ENCODE data around the gene COL25A1.

The COL25A1 gene

DNA sequence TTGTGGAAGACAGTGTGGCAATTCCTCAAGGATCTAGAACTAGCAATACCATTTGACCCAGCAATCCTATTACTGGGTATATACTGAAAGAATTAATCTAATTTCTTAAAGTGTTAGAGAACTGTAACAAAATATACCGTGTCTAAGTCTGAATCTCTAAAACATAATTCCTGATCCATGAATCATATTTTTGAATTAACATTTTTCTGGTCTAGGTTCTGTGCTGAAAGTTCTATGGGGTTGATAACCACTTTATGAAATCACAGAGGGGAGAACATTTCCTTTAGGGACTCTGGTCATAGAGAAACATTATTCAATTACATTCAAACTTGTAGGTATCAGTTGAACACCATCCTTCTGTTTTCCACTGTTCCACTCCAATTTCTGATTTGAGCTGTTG, 447.7 kb downstream of the COL25A1 start:
- CTCF ChIA-PET, result interaction anchor here (1.3 to 1.6 kb wide), 2 partner anchors 22 to 551 kb away, joined by 3 to 4 read pairs; no protein-coding TSS in a partner anchor
- POLR2A ChIA-PET, result no interaction called here

DNA sequence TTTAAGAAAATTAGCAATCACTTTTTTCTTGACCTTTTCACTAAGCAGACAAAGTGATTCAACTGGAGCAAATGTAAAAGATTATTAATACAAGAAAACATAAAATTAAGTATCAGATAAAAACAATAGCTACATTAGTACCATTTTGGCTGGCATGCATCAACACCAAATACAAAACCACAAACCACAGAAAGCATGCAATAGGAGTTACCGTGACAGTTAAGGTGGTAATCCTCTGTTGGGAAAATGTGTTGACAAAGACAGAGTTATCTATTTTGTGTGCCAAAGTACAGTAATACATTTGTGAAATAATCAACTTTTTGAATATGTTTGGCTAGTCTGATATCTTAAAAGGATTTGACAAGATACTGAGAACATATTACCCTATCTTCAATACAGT, 449.8 kb downstream of the COL25A1 start:
- DNase-seq, result peak in 2 of 3 donors; percentile 21 to 36
- no CpG with 5 or more reads among the region's 1 CpG for WGBS (ENCODE audit: insufficient coverage)
- Histone ChIP-seq H3K4me1 (ENCODE audit: control extremely low read depth in 1 of 4, control insufficient read depth in 4 of 4, insufficient read depth in 4 of 4, low read length in 3 of 4) (peaks cover 4 to 26% (median 10%) of the 10 kb centered on the region in 4 experiments), H3K27ac (ENCODE audit: insufficient read depth in 1 of 2, low read depth in 1 of 2, low read length in 2 of 2, poor library complexity in 1 of 2, severe bottlenecking in 2 of 2) (no peak overlapping the region), H3K4me3 (ENCODE audit: control insufficient read depth in 1 of 7, extremely low read depth in 1 of 7, insufficient read depth in 4 of 7, low read depth in 2 of 7, low read length in 6 of 7) (no peak overlapping the region), H3K27me3 (replicated peaks in 2 of 5; ENCODE audit: control insufficient read depth in 4 of 5, insufficient read depth in 5 of 5, low read length in 4 of 5) (no peaks in the 10 kb centered on the region), H3K36me3 (ENCODE audit: control insufficient read depth in 4 of 4, insufficient read depth in 4 of 4, low read length in 3 of 4) (no peaks in the 10 kb centered on the region), H3K9me3 (ENCODE audit: control extremely low read depth in 1 of 5, control insufficient read depth in 4 of 5, insufficient read depth in 2 of 5, low read depth in 1 of 5, low read length in 4 of 5) (no peaks in the 10 kb centered on the region)
- ChIA-PET CTCF (interaction anchor here (0.8 kb wide), 1 partner anchor 16 kb away, joined by 3 read pairs; no protein-coding TSS in a partner anchor), POLR2A (no interaction called here)

More for the DNA sequence above, 447.7 kb downstream of the COL25A1 start:
- Histone ChIP-seq H3K4me1 (ENCODE audit: control extremely low read depth in 1 of 4, control insufficient read depth in 4 of 4, insufficient read depth in 4 of 4, low read length in 3 of 4) (peaks cover under 1 to 18% (median 6%) of the 10 kb centered on the region in 4 experiments), H3K36me3 (ENCODE audit: control insufficient read depth in 4 of 4, insufficient read depth in 4 of 4, low read length in 3 of 4) (no peaks in the 10 kb centered on the region), H3K27me3 (replicated peaks in 2 of 5; ENCODE audit: control insufficient read depth in 4 of 5, insufficient read depth in 5 of 5, low read length in 4 of 5) (no peaks in the 10 kb centered on the region), H3K4me3 (ENCODE audit: control insufficient read depth in 1 of 7, extremely low read depth in 1 of 7, insufficient read depth in 4 of 7, low read depth in 2 of 7, low read length in 6 of 7) (no peak overlapping the region), H3K9me3 (ENCODE audit: control extremely low read depth in 1 of 5, control insufficient read depth in 4 of 5, insufficient read depth in 2 of 5, low read depth in 1 of 5, low read length in 4 of 5) (no peaks in the 10 kb centered on the region), H3K27ac (ENCODE audit: insufficient read depth in 1 of 2, low read depth in 1 of 2, low read length in 2 of 2, poor library complexity in 1 of 2, severe bottlenecking in 2 of 2) (no peak overlapping the region)
- WGBS (ENCODE audit: insufficient coverage), result no CpG with 5 or more reads among the region's 1 CpG
- no peak for DNase-seq

DNA sequence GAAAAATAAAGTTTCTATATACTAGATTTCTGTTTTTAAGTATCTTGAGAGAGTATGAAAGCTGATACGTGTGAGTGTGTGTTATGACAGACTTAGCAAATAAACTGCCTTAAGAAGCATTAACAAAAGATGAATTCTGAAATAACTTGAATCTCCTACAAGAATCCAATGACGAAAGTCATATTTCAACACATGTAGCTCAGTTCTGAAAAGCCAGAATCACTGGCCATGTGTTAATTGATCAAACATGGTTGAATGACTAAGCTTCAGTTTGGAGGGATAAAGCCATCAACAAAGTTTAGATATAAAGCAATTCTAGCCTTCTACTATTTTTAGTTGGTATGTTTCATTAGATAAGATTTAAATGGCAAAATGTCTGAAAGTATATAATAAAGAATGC, 451.1 kb downstream of the COL25A1 start:
- no peaks in the 10 kb centered on the region for H3K36me3 ChIP-seq (ENCODE audit: control insufficient read depth in 4 of 4, insufficient read depth in 4 of 4, low read length in 3 of 4)
- no peaks in the 10 kb centered on the region for H3K27me3 ChIP-seq (replicated peaks in 2 of 5; ENCODE audit: control insufficient read depth in 4 of 5, insufficient read depth in 5 of 5, low read length in 4 of 5)
- H3K4me3 ChIP-seq (ENCODE audit: control insufficient read depth in 1 of 7, extremely low read depth in 1 of 7, insufficient read depth in 4 of 7, low read depth in 2 of 7, low read length in 6 of 7), result no peak overlapping the region
- H3K27ac ChIP-seq (ENCODE audit: insufficient read depth in 1 of 2, low read depth in 1 of 2, low read length in 2 of 2, poor library complexity in 1 of 2, severe bottlenecking in 2 of 2), result no peak overlapping the region
- POLR2A ChIA-PET, result no interaction called here
- H3K9me3 ChIP-seq (ENCODE audit: control extremely low read depth in 1 of 5, control insufficient read depth in 4 of 5, insufficient read depth in 2 of 5, low read depth in 1 of 5, low read length in 4 of 5), result no peaks in the 10 kb centered on the region
- no peak for DNase-seq
- WGBS (ENCODE audit: insufficient coverage), result no CpG with 5 or more reads among the region's 2 CpGs
- H3K4me1 ChIP-seq (ENCODE audit: control extremely low read depth in 1 of 4, control insufficient read depth in 4 of 4, insufficient read depth in 4 of 4, low read length in 3 of 4), result peaks cover 4 to 26% (median 10%) of the 10 kb centered on the region in 4 experiments
- CTCF ChIA-PET, result no interaction called here

DNA sequence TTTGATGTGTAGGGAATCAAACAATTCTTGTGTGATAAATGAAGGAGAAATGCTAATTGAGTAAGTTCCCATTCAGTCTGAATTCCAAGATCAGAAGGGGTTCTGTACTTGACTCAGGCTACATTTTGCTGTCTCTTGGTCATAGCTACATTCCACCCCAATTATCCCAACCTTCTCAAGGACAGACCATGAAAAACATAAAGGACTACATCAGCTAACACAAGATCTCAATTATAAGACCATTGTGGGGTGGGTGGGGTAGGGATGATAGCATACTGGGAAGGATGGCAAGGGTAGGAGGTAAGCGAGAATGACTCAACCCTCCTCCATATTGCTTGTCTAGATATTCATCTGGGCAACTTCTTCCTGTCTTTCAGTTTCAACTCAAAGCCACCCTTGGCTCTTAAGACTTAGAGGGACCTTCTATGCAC, 452.2 kb downstream of the COL25A1 start:
- CTCF ChIA-PET, result no interaction called here
- Histone ChIP-seq H3K36me3 (ENCODE audit: control insufficient read depth in 4 of 4, insufficient read depth in 4 of 4, low read length in 3 of 4) (no peaks in the 10 kb centered on the region), H3K9me3 (ENCODE audit: control extremely low read depth in 1 of 5, control insufficient read depth in 4 of 5, insufficient read depth in 2 of 5, low read depth in 1 of 5, low read length in 4 of 5) (no peaks in the 10 kb centered on the region), H3K27me3 (replicated peaks in 2 of 5; ENCODE audit: control insufficient read depth in 4 of 5, insufficient read depth in 5 of 5, low read length in 4 of 5) (no peaks in the 10 kb centered on the region), H3K4me3 (ENCODE audit: control insufficient read depth in 1 of 7, extremely low read depth in 1 of 7, insufficient read depth in 4 of 7, low read depth in 2 of 7, low read length in 6 of 7) (no peak overlapping the region), H3K27ac (ENCODE audit: insufficient read depth in 1 of 2, low read depth in 1 of 2, low read length in 2 of 2, poor library complexity in 1 of 2, severe bottlenecking in 2 of 2) (no peak overlapping the region), H3K4me1 (ENCODE audit: control extremely low read depth in 1 of 4, control insufficient read depth in 4 of 4, insufficient read depth in 4 of 4, low read length in 3 of 4) (peaks cover 4 to 26% (median 10%) of the 10 kb centered on the region in 4 experiments)
- DNase-seq, result peak in 1 of 3 donors; percentile 35
- POLR2A ChIA-PET, result no interaction called here
- WGBS (ENCODE audit: insufficient coverage), result 100% methylated on average over 1 of the region's 1 CpG

DNA sequence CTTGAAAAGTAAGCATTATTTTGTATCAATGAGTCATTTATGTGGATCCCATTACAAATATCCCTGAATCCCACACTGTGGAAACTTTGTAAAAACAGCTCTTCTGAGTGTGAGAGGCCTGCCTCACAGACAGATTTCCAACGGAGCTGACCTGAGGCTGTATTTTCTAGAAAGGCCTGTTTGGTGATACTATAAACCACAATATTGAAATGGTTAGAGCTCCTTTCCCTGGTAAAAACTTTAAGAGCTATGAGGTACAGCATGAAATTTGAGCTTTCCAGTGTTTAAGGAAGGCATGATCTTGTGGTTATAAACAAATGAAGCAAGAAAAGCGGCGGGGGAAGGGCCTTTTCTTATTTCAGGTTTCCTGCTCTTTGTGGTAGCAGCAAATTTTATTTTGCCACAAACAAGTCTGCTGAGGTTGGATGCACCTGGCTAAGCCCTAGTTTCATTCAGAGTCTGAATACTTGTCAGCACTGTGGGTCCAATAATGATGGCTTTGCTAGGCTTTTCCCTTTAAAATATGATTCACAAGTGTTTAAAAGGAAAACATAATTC, 452.8 kb downstream of the COL25A1 start:
- Histone ChIP-seq H3K4me1 (ENCODE audit: control extremely low read depth in 1 of 4, control insufficient read depth in 4 of 4, insufficient read depth in 4 of 4, low read length in 3 of 4) (peaks cover 4 to 26% (median 10%) of the 10 kb centered on the region in 4 experiments), H3K36me3 (ENCODE audit: control insufficient read depth in 4 of 4, insufficient read depth in 4 of 4, low read length in 3 of 4) (no peaks in the 10 kb centered on the region), H3K27me3 (replicated peaks in 2 of 5; ENCODE audit: control insufficient read depth in 4 of 5, insufficient read depth in 5 of 5, low read length in 4 of 5) (no peaks in the 10 kb centered on the region), H3K4me3 (ENCODE audit: control insufficient read depth in 1 of 7, extremely low read depth in 1 of 7, insufficient read depth in 4 of 7, low read depth in 2 of 7, low read length in 6 of 7) (peak overlapping the region in 1 of 7 experiments; percentile 4), H3K27ac (ENCODE audit: insufficient read depth in 1 of 2, low read depth in 1 of 2, low read length in 2 of 2, poor library complexity in 1 of 2, severe bottlenecking in 2 of 2) (no peak overlapping the region), H3K9me3 (ENCODE audit: control extremely low read depth in 1 of 5, control insufficient read depth in 4 of 5, insufficient read depth in 2 of 5, low read depth in 1 of 5, low read length in 4 of 5) (no peaks in the 10 kb centered on the region)
- ChIA-PET POLR2A (no interaction called here), CTCF (no interaction called here)
- WGBS (ENCODE audit: insufficient coverage), result 6% methylated on average over 2 of the region's 3 CpGs
- peak; percentile 14 to 80 (median 72) for DNase-seq

DNA sequence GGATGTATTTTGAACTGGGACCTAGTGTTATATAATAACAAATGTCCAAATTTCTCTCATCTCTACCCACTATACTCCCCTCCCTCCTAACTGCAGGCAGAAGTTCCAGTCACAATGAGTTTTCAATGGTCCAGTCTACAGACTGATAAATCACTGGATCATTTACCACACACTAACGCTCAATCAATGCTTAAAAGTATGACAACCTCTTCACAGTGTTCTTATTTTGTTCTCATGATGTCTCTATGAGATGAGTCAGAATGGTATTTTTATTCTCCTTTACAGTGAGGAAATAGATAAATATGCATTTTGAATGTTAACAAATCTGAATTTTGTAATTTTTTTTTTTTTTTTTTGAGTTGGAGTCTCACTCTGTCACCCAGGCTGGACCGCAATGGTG, 455.9 kb downstream of the COL25A1 start:
- no peaks in the 10 kb centered on the region for H3K9me3 ChIP-seq (ENCODE audit: control extremely low read depth in 1 of 5, control insufficient read depth in 4 of 5, insufficient read depth in 2 of 5, low read depth in 1 of 5, low read length in 4 of 5)
- no peak overlapping the region for H3K4me3 ChIP-seq (ENCODE audit: control insufficient read depth in 1 of 7, extremely low read depth in 1 of 7, insufficient read depth in 4 of 7, low read depth in 2 of 7, low read length in 6 of 7)
- POLR2A ChIA-PET, result no interaction called here
- DNase-seq, result no peak
- WGBS (ENCODE audit: insufficient coverage), result no CpG with 5 or more reads among the region's 2 CpGs
- no peaks in the 10 kb centered on the region for H3K36me3 ChIP-seq (ENCODE audit: control insufficient read depth in 4 of 4, insufficient read depth in 4 of 4, low read length in 3 of 4)
- H3K4me1 ChIP-seq (ENCODE audit: control extremely low read depth in 1 of 4, control insufficient read depth in 4 of 4, insufficient read depth in 4 of 4, low read length in 3 of 4), result peaks cover 4 to 21% (median 8%) of the 10 kb centered on the region in 4 experiments
- CTCF ChIA-PET, result no interaction called here
- no peaks in the 10 kb centered on the region for H3K27me3 ChIP-seq (replicated peaks in 2 of 5; ENCODE audit: control insufficient read depth in 4 of 5, insufficient read depth in 5 of 5, low read length in 4 of 5)
- H3K27ac ChIP-seq (ENCODE audit: insufficient read depth in 1 of 2, low read depth in 1 of 2, low read length in 2 of 2, poor library complexity in 1 of 2, severe bottlenecking in 2 of 2), result no peak overlapping the region

DNA sequence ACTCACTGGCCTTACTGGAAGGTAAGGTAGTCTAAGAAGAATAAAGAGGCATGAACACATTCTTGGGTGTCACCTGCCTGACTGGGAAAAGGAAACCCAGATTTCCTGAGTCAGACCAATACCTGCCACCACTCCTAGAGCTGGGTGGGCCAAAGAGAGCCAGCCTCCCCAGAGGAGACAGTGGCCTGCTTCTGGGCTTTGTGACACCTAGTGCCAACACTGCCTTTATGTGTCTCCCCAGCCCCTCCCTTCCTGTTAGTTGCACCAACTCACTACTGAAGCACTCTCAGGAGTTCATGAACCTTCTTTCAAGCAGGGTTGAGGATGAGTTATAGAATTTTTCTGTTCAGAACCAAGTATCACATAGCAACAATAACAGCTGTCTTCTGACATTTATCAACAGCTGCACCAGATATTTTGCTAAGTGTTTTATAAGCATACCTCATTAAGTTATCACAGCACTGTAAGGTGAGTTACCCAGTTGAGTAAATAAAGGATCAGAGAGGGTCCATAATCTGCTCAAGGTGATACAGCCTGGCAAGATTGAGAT, 462.0 kb downstream of the COL25A1 start:
- Histone ChIP-seq H3K27ac (ENCODE audit: insufficient read depth in 1 of 2, low read depth in 1 of 2, low read length in 2 of 2, poor library complexity in 1 of 2, severe bottlenecking in 2 of 2) (no peak overlapping the region), H3K4me3 (ENCODE audit: control insufficient read depth in 1 of 7, extremely low read depth in 1 of 7, insufficient read depth in 4 of 7, low read depth in 2 of 7, low read length in 6 of 7) (no peak overlapping the region), H3K9me3 (ENCODE audit: control extremely low read depth in 1 of 5, control insufficient read depth in 4 of 5, insufficient read depth in 2 of 5, low read depth in 1 of 5, low read length in 4 of 5) (no peaks in the 10 kb centered on the region), H3K27me3 (replicated peaks in 2 of 5; ENCODE audit: control insufficient read depth in 4 of 5, insufficient read depth in 5 of 5, low read length in 4 of 5) (peaks cover 0 to 2% (median 0%) of the 10 kb centered on the region in 5 experiments), H3K4me1 (ENCODE audit: control extremely low read depth in 1 of 4, control insufficient read depth in 4 of 4, insufficient read depth in 4 of 4, low read length in 3 of 4) (no peaks in the 10 kb centered on the region), H3K36me3 (ENCODE audit: control insufficient read depth in 4 of 4, insufficient read depth in 4 of 4, low read length in 3 of 4) (no peaks in the 10 kb centered on the region)
- CTCF ChIA-PET, result no interaction called here
- POLR2A ChIA-PET, result no interaction called here
- no peak for DNase-seq

Data from common myeloid progenitor, CD34-positive (primary cell).